IMR-90 (cell line): ENCODE results near the gene MAPRE2. TPM values are rescaled to one million over a fixed set of nuclear protein-coding genes. Genes with fewer than 3 reads are reported as not detected.

Experiments
- ATAC-seq: fragments of 200-7000 bp; cut with Tn5 transposase; 2 replicates; pipeline ENCODE4 v1.9.1; 2020; ENCODE audit warnings: low read depth, mild to moderate bottlenecking, moderate library complexity
- BruUV-seq: library from RNA; stranded (reverse); fragments of 400-500 nt; replicated peaks from 2 replicates; lab custom pipeline; 2021; lab: Mats Ljungman, UMichigan
- CTCF ChIA-PET: fragments of 300-600 bp; formaldehyde crosslinking; extraction: SDS; loops from one replicate; lab custom pipeline; 2021; ENCODE audit warnings: antibody characterized with exemption; lab: Yijun Ruan, JAX
- POLR2A ChIA-PET: fragments of 300-600 bp; sonication (Branson Sonifier 250); formaldehyde crosslinking; loops from one replicate; lab custom pipeline; 2022; ENCODE audit warnings: antibody characterized with exemption; ENCODE audit not compliant: unreplicated experiment; lab: Charles Lee
- DNase-seq: peaks from one replicate; pipeline ENCODE4 v3.0.0; 2013
- H2AFZ ChIP-seq: replicated peaks from 2 replicates; pipeline ENCODE3; 2013; ENCODE audit warnings: low read length, mild to moderate bottlenecking; ENCODE audit not compliant: poor library complexity
- H2AK5ac ChIP-seq: 2 replicates; pipeline ENCODE4 v1.6.1; 2013; ENCODE audit warnings: low read depth, low read length, inconsistent platforms
- H2AK9ac ChIP-seq: replicated peaks from 2 replicates; pipeline ENCODE3; 2013; ENCODE audit warnings: mild to moderate bottlenecking, low read depth, low read length, moderate library complexity; ENCODE audit not compliant: poor library complexity
- H2BK120ac ChIP-seq: 2 replicates; pipeline ENCODE4 v1.6.1; 2013; ENCODE audit warnings: low read depth, low read length, inconsistent platforms
- H2BK15ac ChIP-seq: 3 replicates; pipeline ENCODE4 v1.6.1; 2013; ENCODE audit warnings: low read depth, low read length, inconsistent platforms
- H2BK20ac ChIP-seq: 2 replicates; pipeline ENCODE4 v1.6.1; 2013; ENCODE audit warnings: low read depth, mild to moderate bottlenecking, inconsistent platforms, low read length, moderate library complexity
- H2BK5ac ChIP-seq: 2 replicates; pipeline ENCODE4 v1.6.1; 2013; ENCODE audit warnings: mild to moderate bottlenecking, low read depth, low read length, inconsistent platforms; ENCODE audit not compliant: poor library complexity, severe bottlenecking
- H3K14ac ChIP-seq: replicated peaks from 2 replicates; pipeline ENCODE4 v1.6.1; 2013; ENCODE audit warnings: low read depth, low read length, inconsistent platforms
- H3K18ac ChIP-seq: 2 replicates; pipeline ENCODE4 v1.6.1; 2013; ENCODE audit warnings: low read depth, low read length, control low read depth
- H3K23ac ChIP-seq: 2 replicates; pipeline ENCODE4 v1.6.1; 2013; ENCODE audit warnings: low read depth, low read length, inconsistent platforms
- H3K27ac ChIP-seq: 2 replicates; pipeline ENCODE4 v1.5.1; 2013; ENCODE audit warnings: mild to moderate bottlenecking, control low read depth, low read length; ENCODE audit not compliant: insufficient read depth
- H3K27me3 ChIP-seq: 2 replicates; pipeline ENCODE4 v1.6.1; 2013; ENCODE audit warnings: low read length; ENCODE audit not compliant: control insufficient read depth, insufficient read depth
- H3K36me3 ChIP-seq: 2 replicates; pipeline ENCODE4 v1.6.1; 2013; ENCODE audit warnings: low read length, mixed read lengths; ENCODE audit not compliant: control insufficient read depth, insufficient read depth
- H3K4ac ChIP-seq: 2 replicates; pipeline ENCODE4 v1.6.1; 2013; ENCODE audit warnings: low read depth, low read length, inconsistent platforms
- H3K4me1 ChIP-seq: 2 replicates; pipeline ENCODE4 v1.6.1; 2013; ENCODE audit warnings: low read length, mixed read lengths; ENCODE audit not compliant: control insufficient read depth, insufficient read depth
- H3K4me2 ChIP-seq: 2 replicates; pipeline ENCODE4 v1.6.1; 2013; ENCODE audit warnings: low read depth, mild to moderate bottlenecking, control low read depth, low read length, moderate library complexity
- H3K4me3 ChIP-seq: 2 replicates; pipeline ENCODE4 v1.5.1; 2013; ENCODE audit warnings: low read depth, mild to moderate bottlenecking, control low read depth, low read length, moderate library complexity; ENCODE audit not compliant: insufficient read depth
- H3K56ac ChIP-seq: 2 replicates; pipeline ENCODE4 v1.6.1; 2013; ENCODE audit warnings: low read length, inconsistent platforms; ENCODE audit not compliant: insufficient read depth; ENCODE audit errors: extremely low read depth
- H3K79me1 ChIP-seq, 2 experiments: 2 replicates each; pipeline ENCODE4 v1.6.1; 2013; ENCODE audit warnings: low read length in 2 of 2, inconsistent platforms in 1 of 2, low read depth in 1 of 2
- H3K9ac ChIP-seq: 2 replicates; pipeline ENCODE4 v1.6.1; 2013; ENCODE audit warnings: low read depth, low read length, control low read depth
- H3K9me1 ChIP-seq: 2 replicates; pipeline ENCODE4 v1.6.1; 2013; ENCODE audit warnings: low read length, inconsistent platforms; ENCODE audit not compliant: insufficient read depth
- H3K9me3 ChIP-seq: 2 replicates; pipeline ENCODE4 v1.6.1; 2013; ENCODE audit warnings: low read length; ENCODE audit not compliant: control insufficient read depth, insufficient read depth
- H4K20me1 ChIP-seq: 2 replicates; pipeline ENCODE4 v1.6.1; 2013; ENCODE audit warnings: low read length, inconsistent platforms; ENCODE audit not compliant: insufficient read depth
- H4K5ac ChIP-seq: 2 replicates; pipeline ENCODE4 v1.6.1; 2013; ENCODE audit warnings: mild to moderate bottlenecking, low read depth, low read length, control low read depth
- H4K8ac ChIP-seq, 2 experiments: 2 replicates each; pipeline ENCODE4 v1.6.1; 2013; ENCODE audit warnings: low read depth in 2 of 2, low read length in 2 of 2, control low read depth in 1 of 2, inconsistent platforms in 1 of 2
- H4K91ac ChIP-seq: 2 replicates; pipeline ENCODE4 v1.6.1; 2013; ENCODE audit warnings: low read depth, low read length, inconsistent platforms; ENCODE audit not compliant: insufficient read depth
- BHLHE40 ChIP-seq: fragments of 150-350 bp; IDR thresholded peaks from 2 replicates; pipeline ENCODE4 v1.6.1; 2016; ENCODE audit warnings: mild to moderate bottlenecking, low read depth, low read length
- CEBPB ChIP-seq: IDR thresholded peaks from 2 replicates; pipeline ENCODE4 v1.6.1; 2012; ENCODE audit warnings: low read depth, low read length, improper control_type of control experiment
- CHD1 ChIP-seq: IDR thresholded peaks from 2 replicates; pipeline ENCODE4 v1.6.1; 2012; ENCODE audit warnings: low read depth, low read length, improper control_type of control experiment
- CTCF ChIP-seq: conservative IDR thresholded peaks from 2 replicates; pipeline ENCODE4 v1.5.1; 2012; ENCODE audit warnings: mild to moderate bottlenecking, low read depth, low read length, improper control_type of control experiment
- ELK1 ChIP-seq: fragments of 150-350 bp; IDR thresholded peaks from 2 replicates; pipeline ENCODE4 v1.6.1; 2016; ENCODE audit warnings: low read depth, mild to moderate bottlenecking, low read length, moderate library complexity, borderline replicate concordance
- FOS ChIP-seq: fragments of 150-350 bp; IDR thresholded peaks from 2 replicates; pipeline ENCODE4 v1.6.1; 2016; ENCODE audit warnings: low read depth, low read length
- MAFK ChIP-seq: IDR thresholded peaks from 2 replicates; pipeline ENCODE4 v1.6.1; 2012; ENCODE audit warnings: low read depth, low read length, improper control_type of control experiment
- MAZ ChIP-seq: IDR thresholded peaks from 2 replicates; pipeline ENCODE4 v1.6.1; 2012; ENCODE audit warnings: low read depth, mild to moderate bottlenecking, low read length, improper control_type of control experiment, moderate library complexity, borderline replicate concordance
- MXI1 ChIP-seq: IDR thresholded peaks from 2 replicates; pipeline ENCODE4 v1.6.1; 2012; ENCODE audit warnings: low read depth, mild to moderate bottlenecking, low read length, moderate library complexity, borderline replicate concordance
- NFE2L2 ChIP-seq: fragments of 150-350 bp; IDR thresholded peaks from 2 replicates; pipeline ENCODE4 v1.6.1; 2016; ENCODE audit warnings: low read depth, mild to moderate bottlenecking, low read length
- POLR2A ChIP-seq: IDR thresholded peaks from 2 replicates; pipeline ENCODE4 v1.6.1; 2012; ENCODE audit warnings: mild to moderate bottlenecking, low read depth, low read length
- RAD21 ChIP-seq: IDR thresholded peaks from 2 replicates; pipeline ENCODE4 v1.6.1; 2012; ENCODE audit warnings: low read length, improper control_type of control experiment
- RCOR1 ChIP-seq: IDR thresholded peaks from 2 replicates; pipeline ENCODE4 v1.6.1; 2012; ENCODE audit warnings: mild to moderate bottlenecking, low read length, improper control_type of control experiment; ENCODE audit not compliant: insufficient replicate concordance
- USF2 ChIP-seq: fragments of 150-350 bp; IDR thresholded peaks from 2 replicates; pipeline ENCODE4 v1.6.1; 2017; ENCODE audit warnings: mild to moderate bottlenecking, antibody characterized with exemption, low read length, low read depth
- WGBS, 2 experiments: methylation state at CpG; one replicate each; pipeline versions ENCODE4 v1.1.5 to v1.1.7; 2013; ENCODE audit warnings: missing lambda C conversion rate in 2 of 2; ENCODE audit not compliant: insufficient read length in 1 of 2; ENCODE audit errors: extremely low coverage in 2 of 2; 5-methylcytosine and 5-hydroxymethylcytosine counted together
- dilution Hi-C: fragments of 300-500 bp; cut with HindIII; formaldehyde crosslinking; loops from one replicate; pipeline ENCODE4 v1.14.3; 2018; ENCODE audit warnings: low sequenced_read_pairs; ENCODE audit not compliant: unreplicated experiment
- in situ Hi-C: fragments of 300-500 bp; cut with MboI; formaldehyde crosslinking; loops from 3 replicates; pipeline ENCODE4 v1.14.3; 2019; ENCODE audit warnings: low sequenced_read_pairs, inconsistent platforms, mixed read lengths
- intact Hi-C: fragments of 100-400 bp; cut with micrococcal nuclease; formaldehyde crosslinking; loops from 2 replicates; pipeline ENCODE4 v1.10.0; 2022
- polyA plus RNA-seq, 3 experiments: library from polyadenylated mRNA; depleted of rRNA; stranded (reverse); fragments of >200 nt; gene quantifications; 2 replicates each; pipeline ENCODE4 v1.2.3, GENCODE V29; 2012; ENCODE audit warnings: low replicate concordance in 1 of 3
- total RNA-seq: library from RNA; depleted of rRNA; stranded (reverse); fragments of >200 nt; gene quantifications from 2 replicates; pipeline ENCODE4 v1.2.3, GENCODE V29; 2012

Gene MAPRE2
- total and polyA plus RNA-seq, 2 of the 4 experiments (the other 2 are of a cell fraction), result 19.6 to 23.8 TPM

GRCh38 chr18:35030277-35030989 lies 10.8 kb upstream of the MAPRE2 start (continued):
- no peak for TF ChIP-seq CTCF

GRCh38 chr18:35032113-35032512 lies 9.1 kb upstream of the MAPRE2 start:
- H4K20me1 ChIP-seq, result no peaks in the 10 kb centered on the region
- TF ChIP-seq NFE2L2, result no peak
- no peak for TF ChIP-seq CEBPB
- no peak for TF ChIP-seq CHD1
- no peak for TF ChIP-seq MAZ
- TF ChIP-seq RCOR1, result no peak
- no peak for TF ChIP-seq POLR2A
- no peak for TF ChIP-seq BHLHE40
- no peak for TF ChIP-seq RAD21
- TF ChIP-seq MAFK, result no peak
- no peak for TF ChIP-seq FOS
- TF ChIP-seq USF2, result no peak
- no peak for TF ChIP-seq ELK1
- TF ChIP-seq MXI1, result no peak

More at GRCh38 chr18:35032113-35032512, 9.1 kb upstream of the MAPRE2 start:
- no peak overlapping the region for H2AK9ac ChIP-seq
- H2BK20ac ChIP-seq, result no peak overlapping the region
- no peaks in the 10 kb centered on the region for H3K27me3 ChIP-seq
- no peak overlapping the region for H3K9ac ChIP-seq
- H3K9me3 ChIP-seq, result no peaks in the 10 kb centered on the region
- H4K8ac ChIP-seq, result no peak overlapping the region
- no peak overlapping the region for H3K18ac ChIP-seq
- H3K4me1 ChIP-seq, result peaks cover 7% of the 10 kb centered on the region
- CTCF ChIA-PET, result no interaction called here
- no peak overlapping the region for H3K4me2 ChIP-seq
- H3K4ac ChIP-seq, result no peak overlapping the region
- POLR2A ChIA-PET, result no interaction called here
- H3K9me1 ChIP-seq, result no peaks in the 10 kb centered on the region
- H2BK5ac ChIP-seq, result no peak overlapping the region
- H3K23ac ChIP-seq, result no peak overlapping the region
- 0 out of 4 replicates have a peak, but pooled peaks cover 0 to 3% of the 10 kb centered on the region in 2 experiments for H3K79me1 ChIP-seq
- in situ Hi-C loops (no loop called here), intact Hi-C loops (no loop called here), dilution Hi-C loops (no loop called here)
- DNase-seq (no peak), ATAC-seq (no peak)
- no peak overlapping the region for H4K91ac ChIP-seq
- no peak overlapping the region for H4K5ac ChIP-seq
- no peak overlapping the region for H2AK5ac ChIP-seq
- no peak overlapping the region for H3K14ac ChIP-seq
- WGBS, 2 experiments, result 14% methylated on average over 1 of the region's 1 CpG; no CpG with 5 or more reads in 1 of the 2 experiments
- H3K56ac ChIP-seq, result no peak overlapping the region
- H2BK15ac ChIP-seq, result no peak overlapping the region
- no TSS peak for BruUV-seq
- no peaks in the 10 kb centered on the region for H3K36me3 ChIP-seq
- no peak overlapping the region for H2BK120ac ChIP-seq
- no peak overlapping the region for H3K27ac ChIP-seq
- H2AFZ ChIP-seq, result no peak overlapping the region
- H3K4me3 ChIP-seq, result no peak overlapping the region
